ENCODE results near the gene MGAM2. TPM values are rescaled to one million over a fixed set of nuclear protein-coding genes. Genes with fewer than 3 reads are reported as not detected.

Gene MGAM2
- total RNA-seq, 2 donors from 2014 or later, result 0.15 to 0.40 TPM

DNA sequence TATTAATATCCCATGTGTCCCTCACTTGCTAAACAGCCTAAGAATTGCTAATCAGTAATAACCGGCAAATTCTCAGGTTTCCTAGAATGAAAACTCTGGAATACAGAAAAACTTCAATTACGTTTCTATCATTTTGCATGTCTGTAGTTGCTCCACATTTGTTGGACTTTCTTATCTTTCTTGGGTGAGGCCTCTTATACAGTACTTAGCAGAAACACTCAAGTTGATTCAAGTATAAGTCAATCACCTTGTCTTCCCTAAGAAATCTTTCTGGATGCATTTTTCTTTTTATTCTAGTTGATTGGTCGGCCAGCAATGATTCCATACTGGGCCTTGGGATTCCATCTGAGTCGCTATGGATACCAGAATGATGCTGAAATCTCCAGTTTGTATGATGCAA, 61.4 kb downstream of the MGAM2 start:
- peaks cover 3% of the 10 kb centered on the region for H3K4me1 Mint-ChIP-seq
- no peaks in the 10 kb centered on the region for H3K4me1 ChIP-seq (ENCODE audit: control insufficient read depth, insufficient read depth, low read length)
- H3K36me3 Mint-ChIP-seq (ENCODE audit: low read depth), result no peaks in the 10 kb centered on the region
- 91 to 100% methylated on average over 3 to 4 of the region's 4 CpGs for WGBS, 2 experiments (ENCODE audit: insufficient coverage in 1 of 2, insufficient read length in 1 of 2)
- H3K27me3 Mint-ChIP-seq (ENCODE audit: insufficient read depth), result peaks cover 2% of the 10 kb centered on the region
- no peak overlapping the region for H3K4me3 Mint-ChIP-seq
- no peak overlapping the region for H3K9ac ChIP-seq (ENCODE audit: extremely low read depth, low read length, poor library complexity, severe bottlenecking)
- no peaks in the 10 kb centered on the region for H3K9me3 Mint-ChIP-seq
- DNase-seq, result no peak
- no peaks in the 10 kb centered on the region for H3K27me3 ChIP-seq (ENCODE audit: control insufficient read depth, insufficient read depth, low read length, poor library complexity, severe bottlenecking)
- H3K9me3 ChIP-seq (ENCODE audit: control insufficient read depth, low read length), result no peaks in the 10 kb centered on the region
- H3K27ac Mint-ChIP-seq, result no peak overlapping the region
- H3K36me3 ChIP-seq (ENCODE audit: control insufficient read depth, insufficient read depth, low read length), result no peaks in the 10 kb centered on the region
- TF ChIP-seq, protein P1, sequence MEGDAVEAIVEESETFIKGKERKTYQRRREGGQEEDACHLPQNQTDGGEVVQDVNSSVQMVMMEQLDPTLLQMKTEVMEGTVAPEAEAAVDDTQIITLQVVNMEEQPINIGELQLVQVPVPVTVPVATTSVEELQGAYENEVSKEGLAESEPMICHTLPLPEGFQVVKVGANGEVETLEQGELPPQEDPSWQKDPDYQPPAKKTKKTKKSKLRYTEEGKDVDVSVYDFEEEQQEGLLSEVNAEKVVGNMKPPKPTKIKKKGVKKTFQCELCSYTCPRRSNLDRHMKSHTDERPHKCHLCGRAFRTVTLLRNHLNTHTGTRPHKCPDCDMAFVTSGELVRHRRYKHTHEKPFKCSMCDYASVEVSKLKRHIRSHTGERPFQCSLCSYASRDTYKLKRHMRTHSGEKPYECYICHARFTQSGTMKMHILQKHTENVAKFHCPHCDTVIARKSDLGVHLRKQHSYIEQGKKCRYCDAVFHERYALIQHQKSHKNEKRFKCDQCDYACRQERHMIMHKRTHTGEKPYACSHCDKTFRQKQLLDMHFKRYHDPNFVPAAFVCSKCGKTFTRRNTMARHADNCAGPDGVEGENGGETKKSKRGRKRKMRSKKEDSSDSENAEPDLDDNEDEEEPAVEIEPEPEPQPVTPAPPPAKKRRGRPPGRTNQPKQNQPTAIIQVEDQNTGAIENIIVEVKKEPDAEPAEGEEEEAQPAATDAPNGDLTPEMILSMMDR (conservative IDR thresholded peaks at IDR 0.05), result no peak
- H3K27ac ChIP-seq (ENCODE audit: low read depth, low read length), result no peak overlapping the region
- H3K4me3 ChIP-seq (ENCODE audit: low read length), result no peak overlapping the region

DNA sequence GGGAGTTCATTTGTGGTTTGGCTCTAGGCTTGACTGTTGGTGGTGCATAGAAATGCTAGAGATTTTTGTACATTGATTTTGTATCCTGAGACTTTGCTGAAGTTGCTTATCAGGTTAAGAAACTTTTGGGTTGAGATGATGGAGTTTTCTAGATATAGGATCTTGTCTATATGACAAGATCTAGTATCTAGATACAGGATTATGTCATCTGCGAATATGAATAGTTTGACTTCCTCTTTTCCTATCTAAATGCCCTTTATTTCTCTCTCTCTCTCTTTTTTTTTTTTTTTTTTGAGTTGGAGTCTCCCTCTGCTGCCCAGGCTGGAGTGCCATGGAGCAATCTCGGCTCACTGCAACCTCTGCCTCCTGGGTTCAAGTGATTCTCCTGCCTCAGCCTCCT, 62.9 kb downstream of the MGAM2 start:
- H3K4me1 Mint-ChIP-seq, result peaks cover 3% of the 10 kb centered on the region
- TF ChIP-seq, protein P1 (conservative IDR thresholded peaks at IDR 0.05), result no peak
- H3K27me3 Mint-ChIP-seq (ENCODE audit: insufficient read depth), result peaks cover 2% of the 10 kb centered on the region
- WGBS, 2 experiments (ENCODE audit: insufficient coverage in 1 of 2, insufficient read length in 1 of 2), result 96% methylated on average over 2 of the region's 2 CpGs; no CpG with 5 or more reads in 1 of the 2 experiments
- H3K4me1 ChIP-seq (ENCODE audit: control insufficient read depth, insufficient read depth, low read length), result no peaks in the 10 kb centered on the region
- H3K4me3 ChIP-seq (ENCODE audit: low read length), result no peak overlapping the region
- no peak overlapping the region for H3K4me3 Mint-ChIP-seq
- no peak overlapping the region for H3K27ac Mint-ChIP-seq
- no peaks in the 10 kb centered on the region for H3K36me3 ChIP-seq (ENCODE audit: control insufficient read depth, insufficient read depth, low read length)
- H3K9ac ChIP-seq (ENCODE audit: extremely low read depth, low read length, poor library complexity, severe bottlenecking), result no peak overlapping the region
- H3K27me3 ChIP-seq (ENCODE audit: control insufficient read depth, insufficient read depth, low read length, poor library complexity, severe bottlenecking), result no peaks in the 10 kb centered on the region
- DNase-seq, result no peak
- no peak overlapping the region for H3K27ac ChIP-seq (ENCODE audit: low read depth, low read length)
- H3K9me3 ChIP-seq (ENCODE audit: control insufficient read depth, low read length), result no peaks in the 10 kb centered on the region
- H3K36me3 Mint-ChIP-seq (ENCODE audit: low read depth), result no peaks in the 10 kb centered on the region
- H3K9me3 Mint-ChIP-seq, result no peaks in the 10 kb centered on the region

DNA sequence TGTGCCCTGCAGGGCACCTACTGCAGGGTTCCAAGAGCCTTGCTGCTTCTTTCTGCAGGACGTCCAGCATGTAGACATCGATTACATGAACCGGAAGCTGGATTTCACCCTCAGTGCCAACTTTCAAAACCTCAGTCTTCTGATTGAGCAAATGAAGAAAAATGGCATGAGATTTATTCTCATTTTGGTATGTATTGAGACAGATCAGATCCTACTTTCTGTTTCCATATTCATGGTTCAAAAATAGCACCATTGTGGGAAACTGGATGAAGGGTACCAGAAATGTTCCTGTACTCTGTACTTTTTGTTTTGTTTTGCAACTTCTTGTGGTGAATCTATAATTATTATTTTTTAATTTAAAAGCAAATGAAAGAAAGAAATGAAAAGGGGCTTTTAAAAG, 64.1 kb downstream of the MGAM2 start:
- Histone ChIP-seq H3K27me3 (ENCODE audit: control insufficient read depth, insufficient read depth, low read length, poor library complexity, severe bottlenecking) (no peaks in the 10 kb centered on the region), H3K4me1 (ENCODE audit: control insufficient read depth, insufficient read depth, low read length) (no peaks in the 10 kb centered on the region), H3K9ac (ENCODE audit: extremely low read depth, low read length, poor library complexity, severe bottlenecking) (no peak overlapping the region), H3K36me3 (ENCODE audit: control insufficient read depth, insufficient read depth, low read length) (no peaks in the 10 kb centered on the region), H3K4me3 (ENCODE audit: low read length) (no peak overlapping the region), H3K27ac (ENCODE audit: low read depth, low read length) (no peak overlapping the region), H3K9me3 (ENCODE audit: control insufficient read depth, low read length) (no peaks in the 10 kb centered on the region)
- no peak for DNase-seq
- H3K4me1 Mint-ChIP-seq, result peaks cover 3% of the 10 kb centered on the region
- no peaks in the 10 kb centered on the region for H3K36me3 Mint-ChIP-seq (ENCODE audit: low read depth)
- TF ChIP-seq, protein P1 (conservative IDR thresholded peaks at IDR 0.05), result no peak
- H3K9me3 Mint-ChIP-seq, result no peaks in the 10 kb centered on the region
- H3K27ac Mint-ChIP-seq, result no peak overlapping the region
- no peak overlapping the region for H3K4me3 Mint-ChIP-seq
- H3K27me3 Mint-ChIP-seq (ENCODE audit: insufficient read depth), result peaks cover 2% of the 10 kb centered on the region
- 85 to 94% methylated on average over 3 of the region's 3 CpGs for WGBS, 2 experiments (ENCODE audit: insufficient coverage in 1 of 2, insufficient read length in 1 of 2)

Measured in endodermal cell (in vitro differentiated cells).